GM18499 (cell line): ENCODE measurements around the gene CELSR3.

ENCODE experiments used
- ATAC-seq: cut with Tn5 transposase; IDR thresholded peaks from one replicate; pipeline ENCODE4 v1.9.1; 2021; ENCODE audit warnings: moderate number of reproducible peaks; ENCODE audit not compliant: insufficient read depth, unreplicated experiment

Gene CELSR3

DNA sequence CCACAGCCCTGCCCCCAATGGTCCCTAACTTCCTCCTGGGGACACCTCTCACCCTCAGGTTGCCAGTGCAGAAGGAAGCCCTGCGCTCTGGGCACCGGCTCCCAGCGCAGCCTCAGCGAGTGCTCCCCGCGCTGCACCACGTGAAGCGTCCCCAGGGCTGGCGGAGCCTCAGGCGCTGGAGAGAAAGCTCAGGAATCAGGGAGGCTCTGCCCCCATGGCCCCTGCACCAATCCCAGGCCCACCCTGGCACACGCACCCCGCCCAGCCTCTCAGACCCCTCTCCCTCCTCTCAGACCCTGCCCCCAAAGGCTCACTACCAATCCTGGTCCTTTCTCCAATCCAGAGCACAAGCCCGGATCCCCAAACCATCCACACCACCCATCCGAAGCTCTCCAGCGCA is 74.5 kb downstream of the CELSR3 start:
- ATAC-seq: no peak

DNA sequence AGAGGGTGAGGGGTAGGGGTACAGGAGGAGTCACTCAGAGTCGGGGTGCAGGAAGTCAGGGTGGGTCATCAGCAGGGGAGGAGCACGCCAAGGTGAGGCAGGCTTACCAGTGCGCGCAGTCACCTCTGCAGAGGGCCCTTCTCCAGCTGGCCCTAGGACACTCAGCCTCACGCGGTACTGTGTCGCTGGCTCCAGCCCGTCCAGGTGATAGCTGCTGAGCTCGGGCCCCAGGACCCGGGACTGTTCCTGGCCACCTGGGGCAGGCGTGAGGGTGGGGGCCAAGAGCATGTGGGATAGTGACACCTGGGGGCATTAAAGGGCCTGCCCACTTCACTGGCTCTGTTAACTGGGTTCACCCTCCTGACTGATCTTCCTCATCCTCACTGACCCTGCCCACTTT is 75.0 kb downstream of the CELSR3 start:
- ATAC-seq: no peak
